Thoracic aorta (tissue), 2 donors: Measurements from ENCODE around the gene KCNJ11. TPM values are rescaled to one million over a fixed set of nuclear protein-coding genes. Genes with fewer than 3 reads are reported as not detected.

ENCODE experiments used
- ATAC-seq: fragments of 150-250 bp; one replicate; pipeline ENCODE4 v1.8.0; 2017; ENCODE audit warnings: low read depth; ENCODE audit not compliant: insufficient number of reproducible peaks, low FRiP score
- DNase-seq: peaks from one replicate; pipeline ENCODE4 v3.0.0-alpha.2; 2020; ENCODE audit warnings: low spot score
- H3K27ac ChIP-seq, 2 donors: fragments of 200-600 bp; sonication (generic); 1 replicate in 1 of 2; 2 replicates in 1 of 2; pipeline ENCODE4 v1.5.1; 2016; ENCODE audit warnings: mild to moderate bottlenecking in 2 of 2, moderate library complexity in 2 of 2
- H3K27me3 ChIP-seq: fragments of 200-600 bp; sonication (generic); replicated peaks from 2 replicates; pipeline ENCODE4 v1.6.0; 2016; ENCODE audit warnings: mild to moderate bottlenecking; ENCODE audit not compliant: insufficient read depth
- H3K36me3 ChIP-seq: fragments of 200-600 bp; sonication (generic); one replicate; pipeline ENCODE4 v1.5.1; 2016
- H3K4me1 ChIP-seq, 2 donors: fragments of 200-600 bp; sonication (generic); 1 replicate in 1 of 2; 2 replicates in 1 of 2; pipeline versions ENCODE4 v1.5.1 to v1.6.0; 2016; ENCODE audit warnings: low read depth in 2 of 2, mild to moderate bottlenecking in 1 of 2; ENCODE audit not compliant: control insufficient read depth in 1 of 2
- H3K4me3 ChIP-seq: fragments of 200-600 bp; sonication (generic); 2 replicates; pipeline ENCODE4 v1.5.1; 2016; ENCODE audit warnings: mild to moderate bottlenecking
- H3K9me3 ChIP-seq: fragments of 200-600 bp; sonication (generic); 2 replicates; pipeline ENCODE4 v1.5.1; 2016
- CTCF ChIP-seq: fragments of 200-600 bp; sonication (generic); IDR thresholded peaks from one replicate; pipeline ENCODE4 v1.5.1; 2019; ENCODE audit warnings: antibody characterized with exemption
- total RNA-seq, 2 donors: library from RNA; depleted of rRNA; stranded (reverse); fragments of >200 nt; gene quantifications; one replicate each; pipeline versions ENCODE4 v1.1.0 to v1.2.3, GENCODE V29; 2016

The KCNJ11 gene
- total RNA-seq, 2 donors from 2014 or later: 2.5 to 2.7 TPM

DNA sequence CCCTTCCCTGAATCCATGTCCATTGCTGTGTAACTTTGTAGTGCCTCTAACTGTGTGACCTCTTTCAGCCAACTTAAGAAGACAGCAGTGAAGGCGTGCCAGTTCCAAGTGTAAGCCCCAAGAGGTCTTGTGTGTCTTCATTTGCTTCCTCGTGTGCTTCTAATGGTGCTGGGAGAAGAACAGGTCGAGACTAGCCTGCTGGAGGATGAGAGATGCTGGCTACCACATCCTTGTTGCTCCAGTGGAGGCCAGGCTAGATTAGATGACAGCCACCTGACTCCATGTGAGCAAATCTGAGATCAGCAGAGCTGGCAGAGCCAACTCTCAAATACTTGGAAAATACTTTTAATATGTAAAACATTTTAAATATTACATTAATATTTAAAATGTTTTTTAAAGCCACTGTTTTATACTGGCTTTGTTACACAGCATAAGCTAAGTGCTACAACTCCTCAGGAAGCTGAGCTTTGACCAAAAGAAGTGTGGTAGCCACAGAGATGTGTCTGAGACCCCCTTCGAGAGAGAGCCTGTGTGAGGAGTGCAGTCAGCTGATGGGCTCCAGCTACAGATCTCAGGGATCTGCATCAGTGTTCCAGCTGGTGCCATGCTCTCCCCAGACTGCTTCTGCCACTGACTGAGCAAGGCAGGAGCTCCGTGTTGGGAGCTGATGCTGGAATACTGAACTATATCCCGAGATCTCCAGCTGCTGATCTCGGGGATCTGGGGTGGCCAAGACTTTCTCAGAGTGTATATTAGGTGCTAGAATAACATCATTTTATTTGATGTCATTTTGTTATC lies 8.9 kb downstream of the KCNJ11 start:
- peaks cover 2% of the 10 kb centered on the region for H3K36me3 ChIP-seq
- TF ChIP-seq CTCF: no peak

DNA sequence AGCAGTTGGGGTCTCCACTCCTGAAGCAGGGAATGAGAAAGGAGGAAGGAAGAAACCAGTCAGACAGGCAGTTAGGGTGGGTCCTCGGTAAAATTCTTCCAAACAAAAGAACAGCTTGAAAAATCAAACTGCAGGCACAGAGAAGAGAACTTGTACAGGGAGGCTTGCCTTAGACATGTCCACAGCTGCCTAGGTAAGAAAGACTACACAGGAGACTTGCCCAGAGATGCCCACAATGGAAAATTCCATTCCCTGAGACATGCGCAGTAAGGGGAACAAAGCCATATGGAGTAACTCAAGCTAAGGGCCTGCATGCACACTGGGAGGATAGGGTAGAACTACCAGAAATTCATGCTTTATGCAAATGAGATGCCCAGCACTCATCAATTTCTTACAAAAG lies 9.8 kb downstream of the KCNJ11 start:
- H3K36me3 ChIP-seq: peaks cover 11% of the 10 kb centered on the region
- H3K27ac ChIP-seq: no peak overlapping the region
- no peak for TF ChIP-seq CTCF
- no peak for ATAC-seq
- DNase-seq: no peak
- H3K9me3 ChIP-seq: no peaks in the 10 kb centered on the region
- H3K4me3 ChIP-seq: no peak overlapping the region
- no peaks in the 10 kb centered on the region for H3K27me3 ChIP-seq
- no peaks in the 10 kb centered on the region for H3K4me1 ChIP-seq

More for the DNA sequence above, 8.9 kb downstream of the KCNJ11 start:
- Histone ChIP-seq H3K9me3 (no peaks in the 10 kb centered on the region), H3K27me3 (no peaks in the 10 kb centered on the region), H3K4me1 (no peaks in the 10 kb centered on the region), H3K4me3 (no peak overlapping the region), H3K27ac (no peak overlapping the region)
- DNase-seq (no peak), ATAC-seq (no peak)

- Histone ChIP-seq H3K9me3 (peaks cover 20% of the 10 kb centered on the region), H3K27me3 (no peaks in the 10 kb centered on the region), H3K27ac (no peak overlapping the region), H3K4me3 (no peak overlapping the region), H3K36me3 (peaks cover 31% of the 10 kb centered on the region), H3K4me1 (no peaks in the 10 kb centered on the region)
- ATAC-seq (no peak), DNase-seq (no peak)
- TF ChIP-seq CTCF: no peak
These were observed 12.0 kb downstream of the KCNJ11 start for GRCh38 chr11:17376493-17376892.

GRCh38 chr11:17375547-17375946 lies 12.9 kb downstream of the KCNJ11 start:
- DNase-seq: no peak
- TF ChIP-seq CTCF: no peak
- no peak overlapping the region for H3K27ac ChIP-seq
- H3K4me1 ChIP-seq: no peaks in the 10 kb centered on the region
- no peak for ATAC-seq
- peaks cover 39% of the 10 kb centered on the region for H3K36me3 ChIP-seq
- H3K27me3 ChIP-seq: no peaks in the 10 kb centered on the region
- no peak overlapping the region for H3K4me3 ChIP-seq
- peaks cover 30% of the 10 kb centered on the region for H3K9me3 ChIP-seq

DNA sequence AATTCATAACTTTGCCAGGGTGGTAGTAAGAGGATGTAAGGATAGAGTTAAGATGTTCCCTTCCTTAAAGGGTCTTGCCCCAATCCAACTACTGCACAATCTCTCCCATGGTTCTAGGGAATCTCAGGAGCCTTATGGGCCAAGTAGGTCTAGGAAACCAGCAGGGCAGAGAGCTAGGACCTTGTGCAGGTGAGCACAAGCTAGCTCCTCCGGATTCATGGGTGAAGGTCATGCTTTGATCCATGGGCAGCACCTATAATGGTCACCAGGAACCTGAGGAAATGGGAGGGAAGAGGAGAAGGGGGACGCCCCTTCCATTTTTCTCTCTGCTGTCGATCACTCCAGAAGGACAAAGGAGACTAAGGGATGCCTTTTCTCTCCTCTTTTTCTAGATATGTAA lies 16.8 kb downstream of the KCNJ11 start:
- H3K27ac ChIP-seq: no peak overlapping the region
- no peaks in the 10 kb centered on the region for H3K4me1 ChIP-seq
- peaks cover 66% of the 10 kb centered on the region for H3K36me3 ChIP-seq
- H3K9me3 ChIP-seq: peaks cover 38% of the 10 kb centered on the region
- H3K27me3 ChIP-seq: no peaks in the 10 kb centered on the region
- no peak overlapping the region for H3K4me3 ChIP-seq
- DNase-seq (no peak), ATAC-seq (no peak)
- TF ChIP-seq CTCF: no peak
